Mesendoderm (in vitro differentiated cells): ENCODE measurements around the gene ATAD1.
A peak's percentile ranks its signal among the peaks of the same experiment; 100 is the strongest.
"Not testable (repeated sequence)": the region's sequence is repeated elsewhere in the genome, so short reads cannot be mapped to it uniquely, and the experiment has no call there.

ENCODE experiments used
- DNase-seq: peaks from one replicate; pipeline ENCODE4 v3.0.0; 2013
- H2AK5ac ChIP-seq: 2 replicates; pipeline ENCODE4 v1.6.1; 2013; ENCODE audit warnings: low read length, inconsistent platforms
- H2BK120ac ChIP-seq: 2 replicates; pipeline ENCODE4 v1.6.1; 2013; ENCODE audit warnings: low read depth, mild to moderate bottlenecking, low read length, moderate library complexity, mixed read lengths
- H2BK15ac ChIP-seq: replicated peaks from 2 replicates; pipeline ENCODE4 v1.6.1; 2013; ENCODE audit warnings: low read depth, mild to moderate bottlenecking, moderate library complexity
- H2BK5ac ChIP-seq: 2 replicates; pipeline ENCODE4 v1.6.1; 2013; ENCODE audit warnings: low read length, inconsistent platforms
- H3K18ac ChIP-seq: 2 replicates; pipeline ENCODE4 v1.6.1; 2013; ENCODE audit warnings: mild to moderate bottlenecking, low read length, mixed read lengths
- H3K23ac ChIP-seq: one replicate; pipeline ENCODE4 v1.6.1; 2013; ENCODE audit warnings: low read length
- H3K27ac ChIP-seq: 2 replicates; pipeline ENCODE4 v1.5.1; 2013; ENCODE audit warnings: low read depth, mild to moderate bottlenecking, inconsistent platforms, low read length, moderate library complexity
- H3K27me3 ChIP-seq: 2 replicates; pipeline ENCODE4 v1.6.1; 2013; ENCODE audit warnings: low read length, control low read depth, mild to moderate bottlenecking, inconsistent platforms; ENCODE audit not compliant: insufficient read depth, poor library complexity
- H3K36me3 ChIP-seq: 2 replicates; pipeline ENCODE4 v1.6.1; 2013; ENCODE audit warnings: low read length, inconsistent platforms; ENCODE audit not compliant: control insufficient read depth, insufficient read depth
- H3K4ac ChIP-seq: one replicate; pipeline ENCODE4 v1.6.1; 2013; ENCODE audit warnings: low read depth, mild to moderate bottlenecking, low read length, moderate library complexity
- H3K4me1 ChIP-seq: 2 replicates; pipeline ENCODE4 v1.6.1; 2013; ENCODE audit warnings: low read depth, low read length, inconsistent platforms; ENCODE audit not compliant: control insufficient read depth
- H3K4me2 ChIP-seq: 2 replicates; pipeline ENCODE4 v1.6.1; 2013; ENCODE audit warnings: low read length
- H3K4me3 ChIP-seq: 2 replicates; pipeline ENCODE4 v1.5.1; 2013; ENCODE audit warnings: mild to moderate bottlenecking, low read length
- H3K56ac ChIP-seq: one replicate; pipeline ENCODE4 v1.6.1; 2013; ENCODE audit warnings: low read length
- H3K79me1 ChIP-seq: 2 replicates; pipeline ENCODE4 v1.6.1; 2013; ENCODE audit warnings: low read length, inconsistent platforms
- H3K79me2 ChIP-seq: 2 replicates; pipeline ENCODE4 v1.6.1; 2013; ENCODE audit warnings: mild to moderate bottlenecking, low read length; ENCODE audit not compliant: control insufficient read depth, insufficient read depth
- H3K9ac ChIP-seq: 2 replicates; pipeline ENCODE4 v1.6.1; 2013; ENCODE audit warnings: low read length, inconsistent platforms
- H4K5ac ChIP-seq: one replicate; pipeline ENCODE4 v1.6.1; 2013; ENCODE audit warnings: low read length
- H4K8ac ChIP-seq: one replicate; pipeline ENCODE4 v1.6.1; 2013; ENCODE audit warnings: low read depth, mild to moderate bottlenecking, control low read depth, low read length, moderate library complexity
- WGBS: extraction: QIAGEN DNeasy Blood & Tissue Kit; methylation state at CpG from one replicate; pipeline ENCODE4 v1.1.7; 2013; ENCODE audit warnings: low lambda C conversion rate, missing lambda C conversion rate; ENCODE audit not compliant: insufficient coverage; ENCODE audit errors: extremely low coverage; 5-methylcytosine and 5-hydroxymethylcytosine counted together

ATAD1 gene

GRCh38 chr10:87744606-87745005, 73.4 kb downstream of the ATAD1 start:
- whole genome bisulfite sequencing, result no CpG with 5 or more reads among the region's 2 CpGs
- no peak overlapping the region for H3K9ac ChIP-seq
- H3K79me2 ChIP-seq, result no peaks in the 10 kb centered on the region

GRCh38 chr10:87742992-87743610, 74.9 kb downstream of the ATAD1 start:
- not testable (repeated sequence) for DNase-seq, H2AK5ac ChIP-seq, H3K23ac ChIP-seq, H3K9ac ChIP-seq, H3K36me3 ChIP-seq, H4K5ac ChIP-seq, H3K4me2 ChIP-seq, H3K4me1 ChIP-seq, H4K8ac ChIP-seq, H2BK120ac ChIP-seq, H2BK5ac ChIP-seq, H3K56ac ChIP-seq, H2BK15ac ChIP-seq, H3K4me3 ChIP-seq, H3K79me1 ChIP-seq, H3K4ac ChIP-seq, H3K79me2 ChIP-seq, H3K18ac ChIP-seq, H3K27me3 ChIP-seq
- WGBS, result no CpG with 5 or more reads among the region's 18 CpGs
- H3K27ac ChIP-seq, result peak overlapping the region; percentile 28

More at GRCh38 chr10:87744606-87745005, 73.4 kb downstream of the ATAD1 start:
- Histone ChIP-seq H2BK120ac (no peak overlapping the region), H3K23ac (no peak overlapping the region), H3K4ac (no peak overlapping the region), H3K27ac (no peak overlapping the region), H3K4me3 (no peak overlapping the region), H3K79me1 (no peaks in the 10 kb centered on the region), H2AK5ac (no peak overlapping the region), H3K36me3 (no peaks in the 10 kb centered on the region), H3K27me3 (no peaks in the 10 kb centered on the region), H3K4me1 (no peaks in the 10 kb centered on the region), H4K8ac (no peak overlapping the region), H3K18ac (no peak overlapping the region), H2BK5ac (no peak overlapping the region), H2BK15ac (no peak overlapping the region), H4K5ac (no peak overlapping the region), H3K4me2 (no peak overlapping the region), H3K56ac (no peak overlapping the region)
- no peak for DNase-seq

GRCh38 chr10:87740254-87740655, 77.8 kb downstream of the ATAD1 start:
- no peak overlapping the region for H3K23ac ChIP-seq
- no peak overlapping the region for H3K4me2 ChIP-seq
- DNase-seq, result no peak
- H3K36me3 ChIP-seq, result no peaks in the 10 kb centered on the region
- H4K8ac ChIP-seq, result no peak overlapping the region
- no peak overlapping the region for H3K27ac ChIP-seq
- H3K79me2 ChIP-seq, result no peaks in the 10 kb centered on the region
- H3K27me3 ChIP-seq, result no peaks in the 10 kb centered on the region
- no peak overlapping the region for H2BK15ac ChIP-seq
- H2BK120ac ChIP-seq, result no peak overlapping the region
- no peak overlapping the region for H2AK5ac ChIP-seq
- no peak overlapping the region for H2BK5ac ChIP-seq
- no peaks in the 10 kb centered on the region for H3K4me1 ChIP-seq
- H3K79me1 ChIP-seq, result no peaks in the 10 kb centered on the region
- H3K9ac ChIP-seq, result no peak overlapping the region
- no peak overlapping the region for H3K56ac ChIP-seq
- no peak overlapping the region for H3K4ac ChIP-seq
- H3K4me3 ChIP-seq, result no peak overlapping the region
- no peak overlapping the region for H3K18ac ChIP-seq
- H4K5ac ChIP-seq, result no peak overlapping the region

GRCh38 chr10:87739703-87740102, 78.3 kb downstream of the ATAD1 start:
- H3K4me1 ChIP-seq, result peaks cover 1% of the 10 kb centered on the region
- H2BK5ac ChIP-seq, result no peak overlapping the region
- no peak overlapping the region for H4K8ac ChIP-seq
- no peak overlapping the region for H2AK5ac ChIP-seq
- H3K56ac ChIP-seq, result no peak overlapping the region
- no peak overlapping the region for H3K9ac ChIP-seq
- H3K27me3 ChIP-seq, result no peaks in the 10 kb centered on the region
- no peak overlapping the region for H3K18ac ChIP-seq
- H3K36me3 ChIP-seq, result no peaks in the 10 kb centered on the region
- no peak overlapping the region for H3K4me3 ChIP-seq
- WGBS, result no CpG with 5 or more reads among the region's 4 CpGs
- no peak overlapping the region for H3K4ac ChIP-seq
- no peak overlapping the region for H2BK15ac ChIP-seq
- no peaks in the 10 kb centered on the region for H3K79me1 ChIP-seq
- no peak overlapping the region for H2BK120ac ChIP-seq
- no peaks in the 10 kb centered on the region for H3K79me2 ChIP-seq
- H3K4me2 ChIP-seq, result no peak overlapping the region
- no peak overlapping the region for H3K27ac ChIP-seq
- DNase-seq, result no peak
- H4K5ac ChIP-seq, result no peak overlapping the region
- no peak overlapping the region for H3K23ac ChIP-seq

- not testable (repeated sequence) for H3K4me1 ChIP-seq, H3K4ac ChIP-seq, H3K18ac ChIP-seq, H3K27me3 ChIP-seq, H3K9ac ChIP-seq, H3K79me2 ChIP-seq, H2BK120ac ChIP-seq, H3K79me1 ChIP-seq, H3K4me2 ChIP-seq, H4K8ac ChIP-seq, H2BK15ac ChIP-seq, DNase-seq, H3K4me3 ChIP-seq, H2AK5ac ChIP-seq, H3K36me3 ChIP-seq, H3K23ac ChIP-seq, H3K27ac ChIP-seq, H2BK5ac ChIP-seq, H3K56ac ChIP-seq, H4K5ac ChIP-seq
- no CpG with 5 or more reads among the region's 1 CpG for WGBS
Measured at GRCh38 chr10:87738253-87738652, 79.8 kb downstream of the ATAD1 start.
